HEK293T (cell line): ENCODE results near the gene DENND2D.

Experiments
- CTCF ChIA-PET: fragments of 350-600 bp; formaldehyde crosslinking; extraction: SDS; loops from one replicate; lab custom pipeline; 2021; ENCODE audit warnings: antibody characterized with exemption, inconsistent platforms; lab: Yijun Ruan, JAX
- POLR2A ChIA-PET: fragments of 350-600 bp; formaldehyde crosslinking; extraction: SDS; loops from one replicate; lab custom pipeline; 2020; ENCODE audit warnings: antibody characterized with exemption, inconsistent platforms; lab: Yijun Ruan, JAX
- DNase-seq: peaks from one replicate; pipeline ENCODE4 v3.0.0; 2012; ENCODE audit warnings: mixed read lengths; ENCODE audit errors: extremely low spot score
- ARNT ChIP-seq: fragments of 450-650 bp; IDR thresholded peaks from 2 replicates; pipeline ENCODE4 v1.6.1; 2017; ENCODE audit warnings: mild to moderate bottlenecking
- BHLHE40 ChIP-seq: fragments of 450-650 bp; IDR thresholded peaks from 2 replicates; pipeline ENCODE4 v1.6.1; 2016; ENCODE audit warnings: mild to moderate bottlenecking, moderate library complexity, borderline replicate concordance
- CTBP1 ChIP-seq: fragments of 450-650 bp; IDR thresholded peaks from 2 replicates; pipeline ENCODE4 v1.6.1; 2016; ENCODE audit warnings: borderline replicate concordance
- ELF4 ChIP-seq: fragments of 450-650 bp; IDR thresholded peaks from 2 replicates; pipeline ENCODE4 v1.6.1; 2017; ENCODE audit warnings: antibody characterized with exemption
- FOXA1 ChIP-seq: fragments of 450-650 bp; IDR thresholded peaks from 2 replicates; pipeline ENCODE4 v1.6.1; 2016; ENCODE audit warnings: mild to moderate bottlenecking
- FOXK2 ChIP-seq: fragments of 450-650 bp; IDR thresholded peaks from 2 replicates; pipeline ENCODE4 v1.6.1; 2016; ENCODE audit warnings: mild to moderate bottlenecking
- FOXM1 ChIP-seq: fragments of 450-650 bp; IDR thresholded peaks from 2 replicates; pipeline ENCODE4 v1.6.1; 2017; ENCODE audit warnings: mild to moderate bottlenecking, borderline replicate concordance
- HDGF ChIP-seq: fragments of 450-650 bp; IDR thresholded peaks from 2 replicates; pipeline ENCODE4 v1.6.1; 2017; ENCODE audit warnings: antibody characterized with exemption, borderline replicate concordance
- L3MBTL2 ChIP-seq: fragments of 450-650 bp; conservative IDR thresholded peaks from 2 replicates; pipeline ENCODE4 v1.6.1; 2016; ENCODE audit warnings: mild to moderate bottlenecking
- LEF1 ChIP-seq: fragments of 450-650 bp; IDR thresholded peaks from 2 replicates; pipeline ENCODE4 v1.6.1; 2017; ENCODE audit warnings: mild to moderate bottlenecking, borderline replicate concordance
- NFRKB ChIP-seq: fragments of 450-650 bp; IDR thresholded peaks from 2 replicates; pipeline ENCODE4 v1.6.1; 2016; ENCODE audit warnings: mild to moderate bottlenecking, moderate library complexity
- SP1 ChIP-seq: fragments of 450-650 bp; IDR thresholded peaks from 2 replicates; pipeline ENCODE4 v1.6.1; 2017
- SUZ12 ChIP-seq: fragments of 450-650 bp; IDR thresholded peaks from 2 replicates; pipeline ENCODE4 v1.6.1; 2016; ENCODE audit warnings: mild to moderate bottlenecking
- TARDBP ChIP-seq: fragments of 450-650 bp; IDR thresholded peaks from 2 replicates; pipeline ENCODE4 v1.6.1; 2016
- ZNF384 ChIP-seq: fragments of 450-650 bp; IDR thresholded peaks from 2 replicates; pipeline ENCODE4 v1.6.1; 2016
- TF ChIP-seq, protein P1 (sequence below): fragments of 450-650 bp; IDR thresholded peaks from 2 replicates; pipeline ENCODE4 v1.6.1; 2016

Gene DENND2D

DNA sequence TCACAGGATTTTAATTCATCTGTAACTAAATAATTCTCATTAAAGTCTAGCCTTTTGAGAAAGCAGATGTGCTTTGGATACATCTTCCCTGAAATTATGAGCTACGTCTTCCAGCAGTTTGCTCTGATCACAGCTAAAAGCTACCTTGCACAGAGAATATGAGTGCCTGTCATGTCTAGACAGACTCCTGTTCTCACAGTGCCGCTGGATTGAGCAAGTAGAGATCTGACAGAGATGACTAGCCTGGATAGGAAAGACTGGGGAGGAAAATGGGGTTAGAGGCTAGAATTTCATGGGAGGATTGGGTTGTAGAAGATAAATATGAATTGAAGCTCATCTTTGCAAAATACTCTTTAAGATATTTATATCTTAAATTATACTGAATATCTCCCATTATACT lies 36.3 kb downstream of the DENND2D start:
- ChIA-PET POLR2A (no interaction called here), CTCF (no interaction called here)
- TF ChIP-seq HDGF (no peak), SP1 (no peak), BHLHE40 (no peak), ZNF384 (no peak), ARNT (no peak), SUZ12 (no peak), FOXK2 (no peak), LEF1 (no peak), NFRKB (no peak), ELF4 (no peak), CTBP1 (no peak), TARDBP (no peak), FOXM1 (no peak), FOXA1 (no peak), L3MBTL2 (no peak)
- TF ChIP-seq, protein P1, sequence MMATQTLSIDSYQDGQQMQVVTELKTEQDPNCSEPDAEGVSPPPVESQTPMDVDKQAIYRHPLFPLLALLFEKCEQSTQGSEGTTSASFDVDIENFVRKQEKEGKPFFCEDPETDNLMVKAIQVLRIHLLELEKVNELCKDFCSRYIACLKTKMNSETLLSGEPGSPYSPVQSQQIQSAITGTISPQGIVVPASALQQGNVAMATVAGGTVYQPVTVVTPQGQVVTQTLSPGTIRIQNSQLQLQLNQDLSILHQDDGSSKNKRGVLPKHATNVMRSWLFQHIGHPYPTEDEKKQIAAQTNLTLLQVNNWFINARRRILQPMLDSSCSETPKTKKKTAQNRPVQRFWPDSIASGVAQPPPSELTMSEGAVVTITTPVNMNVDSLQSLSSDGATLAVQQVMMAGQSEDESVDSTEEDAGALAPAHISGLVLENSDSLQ: no peak
- DNase-seq: no peak

DNA sequence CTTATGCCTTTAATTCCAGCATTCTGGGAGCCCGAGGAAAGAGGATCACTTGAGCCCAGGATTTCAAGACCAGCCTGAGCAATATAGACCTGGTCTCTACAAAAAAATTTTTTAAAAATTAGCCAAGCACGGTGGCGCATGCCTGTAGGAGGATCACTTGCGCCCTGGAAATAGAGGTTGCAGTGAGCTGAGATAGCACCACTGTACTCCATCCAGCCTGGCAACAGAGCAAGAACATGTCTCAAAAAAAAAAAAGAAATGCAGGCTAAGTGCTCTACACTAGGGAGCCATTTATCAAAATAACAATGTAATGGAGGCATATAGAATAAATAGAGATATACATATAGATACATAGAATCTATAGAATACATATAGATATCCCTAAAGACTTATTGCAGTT lies 37.1 kb downstream of the DENND2D start:
- ChIA-PET POLR2A (no interaction called here), CTCF (no interaction called here)
- TF ChIP-seq ARNT (no peak), FOXK2 (no peak), NFRKB (no peak), LEF1 (no peak), ELF4 (no peak), SUZ12 (no peak), ZNF384 (no peak), TARDBP (no peak), CTBP1 (no peak)
- DNase-seq: no peak

DNA sequence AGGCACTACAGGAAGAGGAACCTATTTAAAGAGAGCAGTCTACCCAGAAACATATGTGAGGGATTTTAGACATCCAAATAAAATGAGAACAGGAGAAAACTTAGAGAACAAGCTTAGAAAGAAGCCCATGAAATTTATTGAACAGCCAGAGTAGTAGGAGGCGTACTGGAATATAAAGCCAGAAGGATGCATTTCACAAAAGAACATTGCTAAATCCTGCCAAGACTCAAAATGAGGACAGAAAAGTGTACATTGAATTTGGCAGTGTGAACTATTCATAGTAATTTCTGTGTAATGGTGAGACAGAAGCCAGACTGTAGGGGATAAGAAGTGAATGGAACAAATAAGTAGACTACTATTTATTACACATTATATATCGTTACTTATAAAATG lies 38.0 kb downstream of the DENND2D start:
- CTCF ChIA-PET: no interaction called here
- POLR2A ChIA-PET: no interaction called here
- no peak for DNase-seq
- TF ChIP-seq FOXA1: no peak
- no peak for TF ChIP-seq CTBP1

DNA sequence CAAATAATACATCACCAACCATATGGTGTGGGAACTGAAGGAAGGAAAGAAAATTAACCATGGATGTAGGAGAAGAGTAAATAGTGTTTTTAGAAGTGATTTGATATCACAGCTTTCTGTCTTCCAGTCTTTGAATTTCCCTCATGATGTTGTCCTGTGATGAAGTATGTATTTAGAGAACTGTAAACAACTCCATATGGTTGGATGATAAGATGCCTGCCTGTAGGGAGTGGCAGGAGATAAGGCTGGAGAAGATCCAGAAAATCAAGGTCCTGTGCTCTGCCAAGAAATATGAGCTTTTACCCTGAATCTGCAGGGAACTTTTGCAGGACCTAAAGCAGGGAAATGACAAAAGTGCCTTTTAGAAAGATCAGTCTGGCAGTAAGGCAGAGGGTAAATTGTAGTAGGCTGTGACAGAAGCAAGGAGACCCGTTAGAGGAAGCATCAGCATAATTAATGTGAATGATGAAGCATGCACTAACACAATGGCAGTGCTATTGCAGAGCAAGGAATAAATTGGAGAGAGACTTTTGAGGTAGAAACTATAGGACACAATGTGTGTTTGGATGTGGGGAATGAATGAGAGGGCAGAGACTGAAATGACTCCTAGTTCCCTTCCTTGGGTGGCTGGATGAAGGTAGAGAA lies 38.5 kb downstream of the DENND2D start:
- ChIA-PET CTCF (no interaction called here), POLR2A (no interaction called here)
- DNase-seq: no peak
- no peak for TF ChIP-seq TARDBP
- TF ChIP-seq ARNT: no peak
- TF ChIP-seq ELF4: no peak
- TF ChIP-seq L3MBTL2: no peak
- TF ChIP-seq FOXK2: no peak
- no peak for TF ChIP-seq SP1
- no peak for TF ChIP-seq BHLHE40
- TF ChIP-seq, protein P1: no peak
- no peak for TF ChIP-seq NFRKB
- no peak for TF ChIP-seq FOXM1
- no peak for TF ChIP-seq FOXA1
- no peak for TF ChIP-seq ZNF384
- TF ChIP-seq CTBP1: no peak
- no peak for TF ChIP-seq HDGF
- no peak for TF ChIP-seq SUZ12
- TF ChIP-seq LEF1: no peak

DNA sequence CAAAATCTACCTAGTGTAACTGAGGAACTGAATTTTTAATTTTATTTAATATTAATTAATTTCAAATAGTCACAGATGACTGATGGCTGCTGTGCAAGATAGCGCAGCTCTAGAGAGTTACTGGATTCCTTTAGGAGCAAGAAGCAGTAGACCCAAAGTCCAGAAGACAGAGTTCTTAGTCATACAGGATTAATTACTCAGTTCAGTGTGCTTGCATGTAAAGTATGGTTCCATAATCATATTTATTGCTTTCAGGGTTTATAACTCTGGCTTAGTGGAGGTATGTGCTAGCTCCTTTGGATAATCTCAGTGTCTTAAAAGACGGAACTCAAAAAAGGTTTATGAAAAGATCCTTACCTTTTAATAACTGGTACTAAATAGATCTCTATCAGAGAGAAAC lies 43.0 kb downstream of the DENND2D start:
- no peak for DNase-seq
- POLR2A ChIA-PET: no interaction called here
- CTCF ChIA-PET: no interaction called here
- TF ChIP-seq CTBP1 (no peak), ARNT (no peak), HDGF (no peak), L3MBTL2 (no peak), FOXK2 (no peak), FOXM1 (no peak)

DNA sequence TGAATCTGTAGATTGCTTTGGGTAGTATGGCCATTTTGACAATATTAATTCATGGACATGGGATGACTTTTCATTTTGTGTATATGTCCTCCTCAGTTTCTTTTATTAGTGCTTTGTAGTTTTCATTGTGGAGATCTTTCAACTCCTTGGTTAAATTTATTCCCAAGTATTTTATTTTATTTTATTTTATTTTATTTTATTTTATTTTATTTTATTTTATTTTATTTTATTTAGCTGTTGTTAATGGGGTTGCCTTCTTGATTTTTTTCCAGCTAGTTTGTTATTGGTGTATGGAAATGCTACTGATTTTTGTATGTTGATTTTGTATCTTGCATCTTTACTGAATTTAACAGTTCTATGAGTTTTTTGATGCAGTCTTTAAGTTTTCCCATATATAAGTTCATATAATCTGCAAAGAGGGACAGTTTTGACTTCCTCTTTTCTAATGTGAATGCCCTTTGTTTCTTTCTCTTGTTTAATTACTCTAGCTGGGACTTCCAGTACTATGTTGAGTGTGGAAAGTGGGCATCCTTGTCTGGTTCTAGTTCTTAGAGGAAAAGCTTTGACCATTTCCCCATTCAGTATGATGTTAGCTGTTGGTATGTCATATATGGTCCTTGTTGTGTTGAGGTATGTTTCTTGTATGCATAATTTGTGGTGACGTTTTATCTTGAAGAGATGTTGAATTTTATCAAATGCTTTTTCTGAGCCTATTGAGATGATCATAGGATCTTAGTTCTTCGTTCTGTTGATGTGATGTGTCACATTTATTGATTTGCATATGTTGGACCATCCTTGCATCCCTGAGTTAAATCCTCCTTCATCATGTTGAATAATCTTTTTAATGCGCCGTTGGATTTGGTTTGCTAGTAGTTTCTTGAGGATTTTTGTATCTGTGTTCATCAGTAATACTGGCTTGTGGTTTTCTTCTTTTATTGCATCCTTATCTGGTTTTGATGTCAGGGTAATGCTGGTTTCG lies 46.1 kb downstream of the DENND2D start:
- POLR2A ChIA-PET: interaction anchor here (1.8 kb wide), 1 partner anchor 14 kb away, joined by 4 read pairs; no protein-coding TSS in a partner anchor

DNA sequence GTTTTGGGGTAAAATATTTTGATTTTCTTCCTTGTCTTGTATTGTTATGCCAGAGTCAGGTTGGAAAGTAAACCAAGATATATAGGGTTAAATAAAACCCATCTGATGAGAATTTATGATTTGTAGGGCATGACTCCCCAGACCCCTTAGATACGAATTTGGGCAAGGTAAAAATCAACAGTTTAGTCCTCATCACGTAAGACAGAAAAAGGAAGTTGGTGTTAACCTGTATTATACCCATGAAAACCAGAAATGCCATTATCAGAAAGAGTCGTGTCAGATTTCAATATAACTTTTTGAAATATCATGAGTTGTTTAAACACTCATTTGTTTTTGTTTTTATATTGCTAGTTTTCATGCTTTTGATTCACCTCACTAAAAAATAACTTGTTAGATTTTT lies 48.6 kb downstream of the DENND2D start:
- TF ChIP-seq L3MBTL2 (no peak), BHLHE40 (no peak), SP1 (no peak), TARDBP (no peak), LEF1 (no peak), ARNT (no peak), SUZ12 (no peak), NFRKB (no peak), ELF4 (no peak), CTBP1 (no peak), FOXA1 (no peak), ZNF384 (no peak), FOXM1 (no peak)
- TF ChIP-seq, protein P1: no peak
- DNase-seq: no peak
- POLR2A ChIA-PET: no interaction called here
- CTCF ChIA-PET: no interaction called here

More for the DNA sequence above, 46.1 kb downstream of the DENND2D start:
- no peak for TF ChIP-seq FOXK2
- TF ChIP-seq TARDBP: no peak
- DNase-seq: no peak
- CTCF ChIA-PET: no interaction called here
